HL-60 (cell line): ENCODE data around the gene MTTP.
"Not testable (repeated sequence)": the region's sequence is repeated elsewhere in the genome, so short reads cannot be mapped to it uniquely, and the experiment has no call there.

Experiments
- DNase-seq, 2 experiments: peaks; one replicate each; pipeline ENCODE4 v3.0.0-alpha.2; 2010 to 2020; ENCODE audit warnings: low read depth in 1 of 2, low spot score in 1 of 2
- H3K27ac ChIP-seq: fragments of 250-450 bp; sonication (Bioruptor Pico); replicated peaks from 2 replicates; pipeline ENCODE4 v1.5.1; 2020; ENCODE audit warnings: mild to moderate bottlenecking, moderate library complexity
- H3K27me3 ChIP-seq: fragments of 250-450 bp; sonication (Bioruptor Pico); 2 replicates; pipeline ENCODE4 v1.5.1; 2021; ENCODE audit warnings: mild to moderate bottlenecking, moderate library complexity; ENCODE audit not compliant: insufficient read depth, poor library complexity, severe bottlenecking
- H3K4me3 ChIP-seq: replicated peaks from 2 replicates; pipeline ENCODE4 v1.5.1; 2011; ENCODE audit warnings: mild to moderate bottlenecking, control low read depth, low read length; ENCODE audit not compliant: insufficient read depth
- CTCF ChIP-seq: IDR thresholded peaks from one replicate; pipeline ENCODE4 v1.5.1; 2011; ENCODE audit warnings: low read length, control low read depth, inconsistent platforms; ENCODE audit not compliant: insufficient read depth
- GABPA ChIP-seq: IDR thresholded peaks from 2 replicates; pipeline ENCODE4 v1.6.1; 2012; ENCODE audit warnings: low read depth
- POLR2AphosphoS5 ChIP-seq: IDR thresholded peaks from 2 replicates; pipeline ENCODE4 v1.6.1; 2012; ENCODE audit warnings: low read depth
- REST ChIP-seq: IDR thresholded peaks from 2 replicates; pipeline ENCODE4 v1.6.1; 2012; ENCODE audit warnings: low read depth; ENCODE audit not compliant: insufficient replicate concordance
- SPI1 ChIP-seq: IDR thresholded peaks from 2 replicates; pipeline ENCODE4 v1.6.1; 2012; ENCODE audit warnings: low read depth, mild to moderate bottlenecking, borderline replicate concordance
- long read RNA-seq: library from polyadenylated mRNA; unstranded; transcript quantifications from one replicate; pipeline ENCODE4 v2.0.0, GENCODE V29; 2020

Gene MTTP
- long read RNA-seq, full-length matches to known transcripts, result 8 of 9 reads
- long read RNA-seq, partial matches to known transcripts, result 0 of 9 reads
- long read RNA-seq, other reads (novel, unspliced or antisense), result 1 of 9 reads

DNA sequence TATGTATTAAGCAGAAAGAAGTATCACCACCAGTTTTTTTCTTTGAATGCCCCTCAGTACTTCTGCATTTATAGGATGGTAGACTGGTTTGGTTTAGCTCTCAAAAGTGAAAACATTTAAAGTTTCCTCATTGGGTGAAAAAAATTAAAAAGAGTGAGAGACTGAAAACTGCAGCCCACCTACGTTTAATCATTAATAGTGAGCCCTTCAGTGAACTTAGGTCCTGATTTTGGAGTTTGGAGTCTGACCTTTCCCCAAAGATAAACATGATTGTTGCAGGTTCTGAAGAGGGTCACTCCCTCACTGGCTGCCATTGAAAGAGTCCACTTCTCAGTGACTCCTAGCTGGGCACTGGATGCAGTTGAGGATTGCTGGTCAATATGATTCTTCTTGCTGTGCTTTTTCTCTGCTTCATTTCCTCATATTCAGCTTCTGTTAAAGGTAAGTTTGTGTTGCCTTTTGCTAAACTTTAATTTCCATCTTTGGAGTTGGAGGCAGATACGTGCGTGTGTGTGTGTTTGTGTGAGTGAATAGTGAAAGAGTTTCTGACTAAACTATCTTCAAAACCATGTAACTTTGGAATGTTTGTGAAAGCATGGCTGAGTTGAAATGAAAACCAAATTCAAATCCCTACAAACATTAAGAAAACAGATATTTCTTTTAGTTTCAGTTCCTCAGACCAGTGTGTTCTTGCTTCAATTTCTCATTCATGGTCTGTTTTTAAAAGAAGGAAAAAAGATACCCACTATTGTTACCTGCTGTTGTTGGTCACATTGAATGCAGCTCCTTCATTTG, at the start of gene MTTP:
Gene MTTP, plus strand, starts transcription at position 295 of the 795 bp plus-strand sequence. Its CDS starts 86 bp downstream, at position 381.
- H3K27ac ChIP-seq, result no peak within 1 kb of the TSS
- no peak within 1 kb of the TSS for H3K4me3 ChIP-seq
- H3K27me3 ChIP-seq, result no peaks in the 10 kb centered on the region
- no peak for DNase-seq
- TF ChIP-seq SPI1 (no peak), GABPA (no peak), CTCF (no peak), POLR2AphosphoS5 (no peak), REST (no peak)

- TF ChIP-seq CTCF (no peak), REST (no peak), GABPA (no peak), POLR2AphosphoS5 (no peak), SPI1 (peak; percentile 39; the same call in 1 of the 2 replicates)
- Histone ChIP-seq H3K27me3 (no peaks in the 10 kb centered on the region), H3K27ac (peak overlapping the region; percentile 9; the same call in 1 of the 2 replicates), H3K4me3 (no peak overlapping the region)
- peak in 1 of 2 experiments; percentile 40 for DNase-seq
Observed at GRCh38 chr4:99529228-99529627, 45.4 kb upstream of the MTTP start.

DNA sequence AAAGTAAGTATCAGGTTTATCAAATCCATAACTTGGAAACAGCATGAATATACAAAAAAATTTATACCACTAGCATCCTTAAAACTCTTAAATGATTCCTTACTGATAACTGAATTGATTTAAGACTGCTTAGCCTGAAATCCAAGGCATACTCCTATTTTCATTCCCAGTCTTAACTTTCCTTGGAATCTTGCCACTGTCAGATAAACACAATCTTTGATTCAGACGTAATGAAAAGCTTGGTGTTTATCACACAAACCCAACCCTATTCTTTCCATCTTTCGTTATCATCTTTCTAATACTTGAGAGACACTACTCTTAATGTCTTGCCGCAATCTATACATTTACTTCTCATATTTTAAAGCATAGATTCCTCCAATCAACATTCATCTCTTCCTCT, 44.7 kb upstream of the MTTP start:
- TF ChIP-seq SPI1 (no peak; the same call in 1 of the 2 replicates), GABPA (no peak), REST (no peak), CTCF (no peak), POLR2AphosphoS5 (no peak)
- Histone ChIP-seq H3K27ac (no peak overlapping the region), H3K27me3 (no peaks in the 10 kb centered on the region), H3K4me3 (no peak overlapping the region)
- DNase-seq, result no peak

DNA sequence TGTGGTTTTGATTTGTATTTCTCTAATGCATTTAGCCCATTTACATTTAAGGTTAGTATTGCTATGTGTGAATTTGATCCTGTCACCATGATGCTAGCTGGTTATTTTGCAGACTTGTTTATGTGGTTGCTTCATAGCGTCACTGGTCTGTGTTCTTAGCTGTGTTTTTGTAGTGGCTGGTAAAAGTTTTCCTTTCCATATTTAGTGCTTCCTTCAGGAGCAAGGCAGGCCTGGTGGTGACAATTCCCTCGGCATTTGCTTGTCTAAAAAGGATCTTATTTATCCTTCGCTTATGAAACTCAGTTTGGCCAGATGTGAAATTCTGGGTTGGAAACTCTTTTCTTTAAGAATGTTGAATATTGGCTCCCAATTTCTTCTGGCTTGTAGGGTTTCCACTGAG, 39.9 kb upstream of the MTTP start:
- not testable (repeated sequence) for DNase-seq, H3K27ac ChIP-seq, H3K27me3 ChIP-seq, H3K4me3 ChIP-seq
